Muscle of back (tissue), 11 donors: ENCODE measurements around the gene LDLRAD4. TPM values are rescaled to one million over a fixed set of nuclear protein-coding genes. Genes with fewer than 3 reads are reported as not detected.
"Not testable (repeated sequence)": the region's sequence is repeated elsewhere in the genome, so short reads cannot be mapped to it uniquely, and the experiment has no call there.

ENCODE experiments used
- DNase-seq, 3 donors: peaks; one replicate each; pipeline versions ENCODE4 v3.0.0 to v3.0.0-alpha.2; 2013
- polyA plus RNA-seq, 10 donors: library from polyadenylated mRNA; unstranded; fragments of 120-200 nt; gene quantifications; one replicate each; pipeline ENCODE4 v1.2.1, GENCODE V29; 2013; ENCODE audit not compliant: insufficient read length in 10 of 10

The LDLRAD4 gene
- polyA plus RNA-seq, 10 donors: 6.9 to 15.9 (median 11.2) TPM

DNA sequence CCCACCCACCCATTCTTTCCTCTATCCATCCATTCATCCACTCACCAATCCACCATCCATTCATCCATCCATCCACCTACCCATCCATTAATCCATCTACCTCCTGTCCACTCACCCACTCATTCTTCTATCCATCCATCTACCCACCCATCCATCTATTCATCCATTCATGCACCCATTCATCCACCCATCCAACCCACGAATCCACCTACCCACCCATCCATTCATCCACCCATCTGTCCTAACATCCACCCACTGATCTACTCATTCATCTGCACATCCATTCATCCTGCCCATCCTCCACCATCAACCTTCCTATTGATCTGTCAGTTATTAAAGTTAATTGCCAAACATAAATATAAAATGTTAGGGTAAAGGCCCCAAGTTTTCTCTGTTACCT is 25.6 kb downstream of the LDLRAD4 start:
- no peak for DNase-seq

DNA sequence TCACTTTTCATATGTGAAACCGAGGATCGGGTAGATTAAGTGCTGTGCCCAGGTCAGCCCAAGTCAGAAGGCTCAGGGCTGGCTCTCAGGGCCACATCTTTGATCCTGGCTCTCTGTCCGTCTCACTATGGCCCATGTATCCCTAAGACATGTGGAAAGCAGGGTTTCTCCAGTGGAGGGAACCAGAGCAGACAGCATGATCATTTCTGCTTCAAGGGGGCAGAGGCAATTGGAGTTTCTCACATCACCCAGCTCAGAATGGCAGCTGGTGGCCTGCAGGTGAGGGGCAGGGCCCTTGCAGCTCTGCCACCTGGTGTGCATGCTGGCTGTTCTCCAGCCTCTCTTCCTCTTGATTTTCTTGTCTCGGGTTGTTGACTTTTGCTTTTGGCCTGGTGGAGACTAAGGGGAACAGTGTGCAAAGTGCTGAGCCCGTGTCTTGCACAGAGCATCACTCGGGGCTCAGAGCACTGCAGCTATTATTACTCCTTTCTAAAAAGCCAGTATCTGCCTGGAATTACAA is 27.0 kb downstream of the LDLRAD4 start:
- no peak for DNase-seq

DNA sequence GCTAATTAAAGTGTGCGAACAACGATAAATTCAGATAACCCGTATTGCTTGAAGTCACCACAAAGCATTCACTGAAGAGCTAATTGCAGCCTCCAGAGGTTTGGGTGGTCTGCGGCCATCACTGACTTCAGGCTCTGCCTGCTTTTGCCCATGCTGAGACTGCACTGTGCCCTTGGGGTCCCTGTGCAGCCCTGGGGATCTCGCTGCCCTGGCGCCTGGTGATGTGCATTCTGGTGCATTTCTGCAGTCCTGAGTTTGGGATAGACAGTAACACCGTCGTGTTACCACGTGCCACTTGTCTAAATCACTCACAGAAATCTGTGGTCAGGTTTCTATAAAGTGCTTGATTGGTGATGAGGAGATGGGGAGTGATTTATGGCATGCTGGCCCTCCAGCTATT is 27.6 kb downstream of the LDLRAD4 start:
- no peak for DNase-seq

DNA sequence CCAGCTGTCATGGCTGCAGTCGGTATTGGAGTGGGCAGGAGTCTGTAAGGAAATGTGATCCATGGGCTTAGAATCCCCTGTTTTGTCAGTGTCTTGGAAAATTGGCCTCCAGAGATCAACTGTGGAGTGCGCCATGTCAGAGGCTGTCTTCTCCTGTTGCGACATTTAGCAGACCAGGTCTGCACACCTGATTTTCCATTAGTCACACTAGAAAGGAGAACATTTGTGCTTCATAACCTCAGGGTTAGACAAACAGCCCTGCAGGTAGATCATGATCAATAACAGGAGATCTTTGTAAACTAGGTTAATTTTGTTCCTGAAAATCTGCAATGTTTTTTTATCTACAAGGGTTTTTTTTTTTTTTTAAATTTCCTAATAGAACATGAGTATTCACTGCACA is 28.0 kb downstream of the LDLRAD4 start:
- no peak for DNase-seq

DNA sequence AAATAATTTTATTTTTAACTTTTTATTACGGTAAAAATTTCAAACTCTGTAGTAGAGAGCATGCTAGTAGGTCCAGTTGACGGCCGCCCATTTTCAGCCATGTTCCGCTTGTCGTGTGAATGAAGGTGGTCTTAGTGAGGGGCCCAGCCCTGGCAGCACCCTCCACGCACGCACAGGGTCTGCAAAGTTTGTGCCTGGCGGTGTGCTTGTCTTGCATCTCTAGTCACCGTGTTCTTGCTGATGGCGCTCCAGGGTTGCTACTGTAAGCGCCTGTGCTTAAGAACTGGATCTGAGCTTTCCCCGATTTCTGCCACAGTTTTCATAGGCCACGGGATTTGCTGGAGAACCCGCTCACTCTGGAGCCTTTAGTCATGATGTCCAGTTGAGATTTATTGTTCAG is 28.9 kb downstream of the LDLRAD4 start:
- DNase-seq: no peak

DNA sequence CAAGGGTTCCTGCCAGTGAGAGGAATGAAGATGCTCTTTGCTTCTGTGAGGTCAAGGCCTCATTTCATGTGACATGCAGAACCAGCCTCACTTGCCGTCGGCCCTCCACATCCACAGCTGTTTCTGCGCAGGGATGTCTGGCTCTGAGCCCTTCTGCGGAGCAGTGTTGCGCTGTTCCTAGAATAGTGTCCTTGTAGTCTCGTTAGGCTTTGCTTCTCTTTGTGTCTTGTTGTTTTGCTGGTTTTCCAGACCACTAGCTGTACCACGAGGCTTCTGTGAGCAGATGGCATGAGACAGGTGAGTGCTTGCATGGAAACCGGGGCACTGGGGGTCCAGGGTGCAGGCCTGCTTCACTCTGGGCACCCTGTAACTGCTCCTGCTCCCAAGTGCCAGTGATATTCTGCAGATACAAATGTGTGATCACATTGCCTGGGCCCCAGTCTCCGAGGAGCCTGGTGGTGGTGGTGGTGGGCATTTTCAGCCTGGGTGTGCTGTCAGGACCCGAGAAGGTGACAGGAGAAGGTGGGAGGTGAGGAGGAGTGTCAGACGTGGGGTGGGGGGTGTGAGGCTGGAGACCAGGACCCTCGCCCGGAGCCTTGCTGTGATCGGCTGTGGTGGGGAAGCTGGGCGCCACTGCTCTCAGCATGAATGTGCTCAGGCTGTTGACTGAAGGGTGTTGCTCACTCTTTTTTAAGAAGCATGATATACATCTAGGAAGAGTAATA is 34.3 kb downstream of the LDLRAD4 start:
- DNase-seq: no peak

DNA sequence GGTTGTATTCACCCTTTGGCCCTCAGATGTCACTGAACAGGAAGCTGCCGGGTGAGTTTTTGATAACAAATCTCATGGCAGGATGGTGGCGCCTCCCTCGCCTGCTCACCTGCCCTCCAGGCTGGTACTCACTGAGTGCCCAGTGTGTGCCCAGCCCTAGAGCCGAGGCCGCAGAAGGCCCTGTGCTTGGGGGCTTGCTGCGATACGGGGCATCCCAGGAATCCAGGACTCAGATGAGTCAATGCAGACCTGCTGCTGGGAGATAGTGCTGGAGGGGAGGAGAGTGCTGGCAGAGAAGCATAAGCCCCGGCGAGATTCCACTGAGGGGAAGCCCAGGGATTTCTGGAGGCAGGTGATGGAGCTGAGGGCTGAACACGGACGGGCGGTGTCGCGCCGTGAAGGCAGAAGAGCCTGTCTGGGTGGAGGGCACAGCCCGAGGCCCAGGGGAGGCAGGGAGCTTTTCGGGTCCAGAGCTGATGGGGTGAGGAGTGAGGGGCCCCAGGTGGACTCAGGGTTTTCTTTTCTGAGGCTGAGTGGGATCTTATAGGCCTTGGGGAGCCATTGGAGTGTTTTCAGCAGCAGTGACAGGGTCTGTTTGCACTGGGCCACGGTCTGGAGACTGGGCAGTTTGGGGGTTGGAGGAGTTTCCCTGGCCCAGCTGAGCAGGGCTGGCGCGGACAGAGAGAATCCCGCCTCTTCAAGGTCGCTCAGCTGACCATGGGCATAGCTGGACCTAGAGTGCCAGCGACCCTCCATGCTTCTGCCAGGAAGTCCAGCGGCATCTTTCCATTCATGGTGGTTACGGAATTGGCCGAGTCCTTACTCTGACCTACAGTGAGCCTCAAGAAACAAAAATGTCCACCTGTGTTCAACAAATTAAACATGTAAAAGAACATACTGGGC is 35.5 kb downstream of the LDLRAD4 start:
- DNase-seq: no peak

DNA sequence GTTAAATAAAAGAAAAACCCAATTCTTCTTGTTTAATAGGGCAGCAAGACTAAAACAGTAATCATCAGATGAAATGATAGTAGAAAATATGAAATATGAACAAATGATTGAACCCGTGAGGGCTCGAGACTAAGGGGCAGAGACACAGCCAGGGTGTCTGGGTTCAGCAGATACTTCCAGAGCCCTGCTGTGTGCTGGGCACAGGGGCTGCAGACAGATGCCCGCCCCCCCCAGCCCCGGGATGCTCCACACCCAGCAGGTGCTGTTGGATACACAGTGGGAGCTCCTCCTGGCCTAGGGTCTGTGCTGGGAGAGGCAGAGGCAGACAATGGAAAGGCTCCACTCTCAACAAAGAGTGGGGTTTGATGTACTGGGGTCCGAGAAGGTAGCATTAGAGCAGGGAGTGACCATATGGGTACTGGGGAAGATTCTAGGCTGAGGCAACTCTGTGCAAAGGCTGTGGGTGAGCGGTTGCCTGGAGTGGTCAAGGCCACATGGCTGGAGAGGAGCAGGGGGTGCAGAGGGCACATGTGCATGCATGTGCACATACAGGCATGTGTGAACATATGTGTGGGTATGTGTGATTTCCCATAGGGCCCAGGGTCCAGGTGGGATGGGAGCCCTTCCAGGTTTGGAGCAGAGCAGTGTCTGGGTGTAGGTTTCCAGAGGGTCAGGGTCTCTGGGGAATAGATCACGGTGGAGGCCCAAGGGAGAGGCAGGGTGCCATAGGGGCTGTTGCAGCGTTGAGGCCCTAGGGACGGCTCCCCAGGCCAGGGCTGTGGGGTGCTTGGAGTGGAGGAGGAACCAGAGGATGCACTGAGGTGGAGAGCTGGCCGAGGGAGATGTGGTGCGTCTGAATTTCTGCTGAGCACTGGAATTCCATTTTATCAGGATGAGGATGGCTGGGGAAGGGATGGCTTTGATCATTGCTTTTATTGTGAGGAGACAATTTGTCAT is 36.7 kb downstream of the LDLRAD4 start:
- no peak for DNase-seq

DNA sequence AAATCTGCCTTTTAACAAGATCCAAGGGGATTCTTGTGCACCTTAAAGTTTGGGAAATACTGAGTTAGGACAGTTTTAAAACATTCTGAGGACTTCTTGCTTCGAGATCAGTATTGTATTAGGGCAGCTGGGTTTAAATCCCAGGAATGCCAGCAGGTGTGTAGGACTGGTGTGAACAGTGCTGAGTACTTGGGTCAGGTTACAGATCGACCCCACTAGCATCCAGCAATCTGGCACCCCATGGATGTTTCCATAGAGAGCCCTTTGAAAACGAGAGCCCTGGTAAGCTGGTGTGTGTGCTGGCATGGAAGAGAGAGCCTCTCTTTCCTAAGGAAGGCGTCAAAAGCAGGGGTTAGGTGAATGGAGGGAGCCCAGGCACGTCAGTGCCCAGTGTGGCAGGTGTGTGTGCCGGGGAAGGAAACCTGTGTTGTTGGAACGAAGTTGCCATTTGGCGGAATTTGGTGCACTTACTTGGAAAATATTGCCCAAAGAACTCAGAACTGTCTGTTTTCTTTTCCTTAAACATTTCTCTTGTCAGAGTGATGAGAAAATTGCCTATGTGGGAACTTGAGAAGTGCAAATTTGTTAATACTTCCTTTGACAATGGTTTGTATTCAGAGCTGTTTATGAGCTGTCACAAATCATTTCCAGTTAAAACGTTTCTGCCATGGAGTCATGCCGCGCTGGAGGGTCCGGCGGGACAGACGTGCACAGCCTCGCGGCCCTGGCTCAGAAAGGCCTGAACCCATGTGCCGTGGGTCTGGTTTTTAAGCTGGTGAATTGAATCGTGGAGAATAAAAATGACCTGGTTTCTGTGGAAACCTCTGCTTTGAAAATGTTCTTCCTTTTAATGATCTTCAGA is 38.1 kb downstream of the LDLRAD4 start:
- DNase-seq: no peak

DNA sequence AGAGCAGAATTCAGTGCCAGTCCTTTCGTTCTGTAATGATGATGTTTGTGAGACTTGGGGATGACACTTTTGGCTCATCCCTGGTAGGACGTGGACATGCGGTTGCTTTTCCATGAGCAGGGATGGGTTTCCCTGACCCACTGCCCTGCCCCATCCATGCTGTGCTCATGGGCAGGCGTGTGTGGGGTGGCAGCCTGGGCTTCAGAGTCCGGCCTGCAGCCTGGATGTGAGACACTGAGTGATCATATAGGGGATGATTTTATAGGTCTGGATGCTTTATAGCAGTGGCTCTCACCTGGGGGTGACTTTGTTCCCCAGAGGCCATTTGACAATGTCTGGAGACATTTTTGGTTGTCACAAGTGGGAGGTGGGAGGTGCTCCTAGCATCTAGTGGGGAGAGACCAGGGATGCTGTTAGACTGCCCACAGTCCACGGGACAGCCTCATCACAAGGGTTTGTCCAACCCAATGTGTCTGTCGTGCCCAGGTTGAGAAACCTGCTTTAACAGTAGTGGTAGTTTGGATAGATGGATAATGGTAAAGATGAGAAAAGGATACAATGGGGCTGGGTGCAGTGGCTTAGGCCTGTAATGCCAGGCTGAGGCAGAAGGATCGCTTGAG is 38.9 kb downstream of the LDLRAD4 start:
- no peak for DNase-seq

DNA sequence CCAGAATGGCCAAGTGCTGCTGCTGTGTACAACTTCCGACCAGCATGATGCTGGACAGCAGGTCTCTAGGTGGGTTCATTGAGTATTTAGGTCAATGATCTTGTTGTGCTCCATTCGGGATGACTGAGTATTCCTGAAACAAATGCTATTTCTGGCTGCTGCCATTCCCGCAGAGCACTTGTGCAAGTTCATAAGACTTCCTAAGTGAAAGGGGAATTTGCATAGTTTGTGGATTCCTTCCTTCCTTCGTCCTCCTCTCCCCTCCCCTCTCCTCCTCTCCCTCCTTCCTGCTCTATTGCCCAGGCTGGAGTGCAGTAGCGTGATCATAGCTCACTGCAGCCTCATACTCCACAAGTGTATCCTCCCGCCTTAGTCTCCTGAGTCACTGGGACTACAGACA is 40.4 kb downstream of the LDLRAD4 start:
- DNase-seq: no peak

DNA sequence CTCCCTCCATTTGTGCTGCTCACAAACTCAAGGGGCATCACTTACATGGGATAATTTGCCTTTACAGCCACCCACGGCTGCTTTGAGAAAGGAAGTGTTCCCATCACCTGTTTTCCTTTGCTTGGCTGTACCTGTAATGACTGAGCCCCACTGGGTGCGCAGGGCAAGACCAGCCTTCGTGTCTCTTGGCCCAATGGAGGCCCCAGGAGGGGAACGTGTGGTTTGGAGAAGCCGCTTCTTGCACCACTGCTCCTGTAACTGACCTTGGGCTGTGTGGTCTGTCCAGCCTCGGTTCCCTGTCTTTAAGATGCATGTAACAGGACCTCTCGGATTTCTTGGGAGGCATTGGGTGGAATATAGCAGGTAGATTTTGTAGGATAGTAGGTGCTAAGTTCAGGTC is 41.1 kb downstream of the LDLRAD4 start:
- DNase-seq: no peak

DNA sequence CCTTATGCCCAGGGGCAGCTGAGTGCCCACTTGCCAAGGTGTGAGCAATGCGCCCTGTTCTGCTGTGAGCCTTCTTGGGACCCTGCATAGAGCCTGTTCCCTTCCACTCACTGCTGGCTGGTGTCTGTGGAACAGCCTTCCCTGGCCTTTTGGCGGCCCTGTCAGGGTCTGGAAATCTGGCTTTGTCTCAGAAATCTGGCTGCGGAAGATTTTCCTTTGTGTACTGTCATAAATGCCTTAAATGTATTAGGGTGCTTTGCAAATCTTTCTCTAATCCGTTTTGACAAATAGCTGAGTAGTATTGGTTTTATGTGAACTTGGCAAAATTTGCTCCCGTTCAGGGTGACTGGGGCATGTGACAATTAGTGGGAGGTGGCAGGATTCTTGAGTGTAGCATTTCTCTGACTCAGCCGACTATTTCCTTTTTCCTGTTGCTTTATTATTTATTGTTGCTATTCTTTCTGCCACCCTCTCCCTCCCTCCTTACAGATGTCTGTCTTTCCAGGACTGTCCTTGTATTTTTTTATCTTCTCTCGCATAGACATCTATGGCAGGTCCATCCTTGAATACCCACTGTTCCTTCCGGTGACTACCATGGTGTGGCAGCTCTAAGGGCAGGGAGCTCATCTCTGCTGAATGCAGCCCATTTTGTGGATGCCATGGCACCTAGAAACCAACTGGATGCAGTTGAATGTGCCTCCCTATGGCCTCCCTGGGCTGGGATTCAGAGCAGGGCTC is 41.8 kb downstream of the LDLRAD4 start:
- DNase-seq: peak in 1 of 3 donors; percentile 76

DNA sequence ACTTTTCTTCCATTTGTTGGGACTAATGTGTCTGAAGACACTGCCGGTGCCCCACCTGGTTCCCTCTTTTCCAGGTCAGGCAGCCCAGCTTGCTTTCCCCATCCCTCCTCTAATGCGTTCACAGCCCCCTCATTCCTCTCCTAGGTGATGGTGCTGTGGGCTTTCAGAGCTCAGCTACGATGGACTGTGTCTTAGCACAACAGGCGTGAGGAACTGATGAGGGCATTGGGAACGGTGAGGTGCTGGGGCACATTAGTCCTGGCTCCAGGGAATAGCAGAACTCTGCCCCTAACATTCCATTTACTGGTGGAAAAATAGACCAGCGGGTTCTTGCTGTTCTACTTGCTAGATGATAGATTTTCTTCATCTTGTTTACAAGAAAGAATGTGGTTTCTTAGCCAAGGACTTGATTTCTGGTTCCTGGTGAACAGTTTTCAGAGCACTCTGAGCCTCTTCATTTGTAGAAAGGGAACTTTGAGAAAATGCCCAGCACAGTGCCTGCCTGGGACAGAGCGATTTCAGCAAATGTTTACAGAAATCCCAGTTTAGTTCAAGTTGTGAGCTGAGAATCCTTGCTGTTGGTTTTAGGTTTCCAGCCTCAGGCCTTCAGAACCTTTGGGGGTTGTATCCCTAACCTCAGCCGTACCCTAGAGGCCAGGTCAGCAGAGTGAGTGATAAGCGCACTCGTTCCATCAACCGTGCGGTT is 42.5 kb downstream of the LDLRAD4 start:
- no peak for DNase-seq

DNA sequence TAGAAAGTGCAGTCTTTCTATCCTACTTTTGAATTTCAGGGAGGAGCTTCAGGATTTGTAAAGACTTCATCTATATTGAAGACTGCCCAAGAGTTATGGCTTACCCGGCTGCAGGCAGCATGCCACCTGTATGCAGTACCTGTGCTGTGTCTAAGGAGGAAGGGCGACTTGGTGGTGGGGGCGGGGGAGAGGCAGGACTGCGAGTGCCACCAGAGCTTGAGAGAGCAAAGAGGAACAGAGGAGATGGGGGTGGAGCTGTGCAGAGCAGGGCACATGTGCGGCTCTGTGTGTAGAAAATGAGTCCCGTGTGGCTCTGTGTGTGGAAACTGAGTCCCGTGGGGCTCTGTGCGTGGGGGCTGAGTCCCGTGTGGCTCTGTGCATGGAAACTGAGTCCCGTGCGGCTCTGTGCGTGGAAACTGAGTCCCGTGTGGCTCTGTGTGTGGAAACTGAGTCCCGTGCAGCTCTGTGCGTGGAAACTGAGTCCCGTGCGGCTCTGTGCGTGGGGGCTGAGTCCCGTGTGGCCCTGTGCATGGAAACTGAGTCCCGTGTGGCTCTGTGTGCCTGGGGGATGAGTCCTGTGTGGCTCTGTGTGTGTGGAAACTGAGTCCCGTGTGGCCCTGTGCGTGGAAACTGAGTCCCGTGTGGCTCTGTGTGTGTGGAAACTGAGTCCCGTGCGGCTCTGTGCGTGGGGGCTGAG is 43.2 kb downstream of the LDLRAD4 start:
- DNase-seq: no peak

DNA sequence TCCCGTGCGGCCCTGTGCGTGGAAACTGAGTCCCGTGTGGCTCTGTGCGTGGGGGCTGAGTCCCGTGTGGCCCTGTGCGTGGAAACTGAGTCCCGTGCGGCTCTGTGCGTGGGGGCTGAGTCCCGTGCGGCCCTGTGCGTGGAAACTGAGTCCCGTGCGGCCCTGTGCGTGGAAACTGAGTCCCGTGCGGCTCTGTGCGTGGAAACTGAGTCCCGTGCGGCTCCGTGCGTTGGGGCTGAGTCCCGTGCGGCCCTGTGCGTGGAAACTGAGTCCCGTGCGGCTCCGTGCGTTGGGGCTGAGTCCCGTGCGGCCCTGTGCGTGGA is 43.8 kb downstream of the LDLRAD4 start:
- not testable (repeated sequence) for DNase-seq

DNA sequence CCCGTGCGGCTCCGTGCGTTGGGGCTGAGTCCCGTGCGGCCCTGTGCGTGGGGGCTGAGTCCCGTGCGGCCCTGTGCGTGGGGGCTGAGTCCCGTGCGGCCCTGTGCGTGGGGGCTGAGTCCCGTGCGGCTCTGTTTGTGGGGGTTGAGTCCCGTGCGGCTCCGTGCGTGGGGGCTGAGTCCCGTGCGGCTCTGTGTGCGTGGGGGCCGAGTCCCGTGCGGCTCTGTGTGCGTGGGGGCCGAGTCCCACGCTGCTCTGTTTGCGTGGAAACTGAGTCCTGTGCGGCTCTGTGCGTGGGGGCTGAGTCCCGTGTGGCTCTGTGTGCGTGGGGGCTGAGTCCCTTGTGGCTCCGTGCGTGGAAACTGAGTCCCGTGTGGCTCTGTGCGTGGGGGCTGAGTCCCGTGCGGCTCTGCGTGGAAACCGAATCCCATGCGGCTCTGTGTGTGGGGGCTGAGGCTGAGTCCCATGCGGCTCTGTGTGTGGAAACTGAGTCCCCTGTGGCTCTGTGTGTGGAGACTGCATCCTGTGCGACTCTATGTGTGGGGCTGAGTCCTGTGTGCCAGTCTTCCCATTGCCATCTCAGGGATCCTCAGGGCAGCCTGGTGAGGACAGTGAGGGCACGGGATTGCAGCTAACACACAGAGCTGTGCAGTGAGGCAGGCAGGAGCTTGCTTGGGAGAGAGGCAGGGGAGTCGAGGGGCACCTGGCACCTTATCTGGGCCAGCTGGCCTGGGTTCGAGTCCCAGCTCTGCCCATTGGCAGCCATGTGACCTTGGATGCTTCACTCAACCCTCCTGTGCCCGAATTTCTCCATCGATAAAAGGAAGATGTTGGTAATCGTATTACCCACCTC is 44.5 kb downstream of the LDLRAD4 start:
- DNase-seq: no peak
